Measurements from ENCODE around the gene ABHD17C. TPM values are rescaled to one million over a fixed set of nuclear protein-coding genes. Genes with fewer than 3 reads are reported as not detected.

ABHD17C gene
- total and polyA plus RNA-seq, 2 donors (not counting 3 experiments of a cell fraction or from before 2014, with no cell fraction given): 5.9 to 10.9 TPM

DNA sequence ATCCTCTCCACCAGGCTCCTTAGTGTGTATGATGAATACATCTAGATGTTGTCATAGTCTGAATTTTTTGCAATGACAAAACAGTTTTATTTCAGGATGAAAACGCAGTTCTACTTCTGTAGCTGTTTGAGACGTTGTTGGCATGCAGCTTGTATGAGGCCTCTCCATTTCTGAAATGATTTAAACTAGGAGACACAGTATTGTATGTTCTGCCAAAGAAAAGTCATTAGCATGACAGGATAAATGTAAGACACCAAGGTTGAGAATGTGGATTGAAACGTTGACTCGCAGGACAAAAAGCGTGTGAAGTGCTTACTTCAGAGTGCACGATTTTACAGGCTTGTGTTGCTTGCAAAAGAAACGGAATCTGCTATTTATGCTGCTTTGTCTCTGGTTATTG is 35.3 kb downstream of the ABHD17C start:
- no peaks in the 10 kb centered on the region for H4K20me1 ChIP-seq (replicated peaks; ENCODE audit: control insufficient read depth, extremely low read depth, insufficient read depth, low read length)
- intact Hi-C loops (cut with micrococcal nuclease): no loop called here
- H3K27me3 ChIP-seq (ENCODE audit: control insufficient read depth in 2 of 2, insufficient read depth in 2 of 2, low read length in 2 of 2): no peaks in the 10 kb centered on the region
- no peak overlapping the region for H3K4me2 ChIP-seq (ENCODE audit: insufficient read depth, low read length)
- no peak overlapping the region for H3K9ac ChIP-seq (replicated peaks; ENCODE audit: extremely low read depth, insufficient read depth, low read length)
- no peak for TF ChIP-seq POLR2AphosphoS5 (IDR thresholded peaks at IDR 0.05; ENCODE audit: insufficient read depth, low read depth, low read length)
- TF ChIP-seq FOS (IDR thresholded peaks at IDR 0.05; ENCODE audit: borderline replicate concordance, insufficient read depth, low read length): no peak
- no peak for TF ChIP-seq GATA2 (IDR thresholded peaks at IDR 0.05; ENCODE audit: insufficient read depth, insufficient read length, low read depth, low read length)
- TF ChIP-seq EZH2 (IDR thresholded peaks at IDR 0.05; ENCODE audit: borderline replicate concordance, low read depth, low read length, severe bottlenecking): no peak
- TF ChIP-seq, protein P1, sequence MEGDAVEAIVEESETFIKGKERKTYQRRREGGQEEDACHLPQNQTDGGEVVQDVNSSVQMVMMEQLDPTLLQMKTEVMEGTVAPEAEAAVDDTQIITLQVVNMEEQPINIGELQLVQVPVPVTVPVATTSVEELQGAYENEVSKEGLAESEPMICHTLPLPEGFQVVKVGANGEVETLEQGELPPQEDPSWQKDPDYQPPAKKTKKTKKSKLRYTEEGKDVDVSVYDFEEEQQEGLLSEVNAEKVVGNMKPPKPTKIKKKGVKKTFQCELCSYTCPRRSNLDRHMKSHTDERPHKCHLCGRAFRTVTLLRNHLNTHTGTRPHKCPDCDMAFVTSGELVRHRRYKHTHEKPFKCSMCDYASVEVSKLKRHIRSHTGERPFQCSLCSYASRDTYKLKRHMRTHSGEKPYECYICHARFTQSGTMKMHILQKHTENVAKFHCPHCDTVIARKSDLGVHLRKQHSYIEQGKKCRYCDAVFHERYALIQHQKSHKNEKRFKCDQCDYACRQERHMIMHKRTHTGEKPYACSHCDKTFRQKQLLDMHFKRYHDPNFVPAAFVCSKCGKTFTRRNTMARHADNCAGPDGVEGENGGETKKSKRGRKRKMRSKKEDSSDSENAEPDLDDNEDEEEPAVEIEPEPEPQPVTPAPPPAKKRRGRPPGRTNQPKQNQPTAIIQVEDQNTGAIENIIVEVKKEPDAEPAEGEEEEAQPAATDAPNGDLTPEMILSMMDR (IDR thresholded peaks at IDR 0.05; ENCODE audit: extremely low read depth in 1 of 2, insufficient read depth in 1 of 2, low read depth in 1 of 2, low read length in 2 of 2): no peak
- no peak for TF ChIP-seq POLR2A (IDR thresholded peaks at IDR 0.05; ENCODE audit: low read depth, low read length)
- no peak for TF ChIP-seq MYC (IDR thresholded peaks at IDR 0.05; ENCODE audit: low read depth, low read length)
- no peak for TF ChIP-seq JUN (IDR thresholded peaks at IDR 0.05; ENCODE audit: borderline replicate concordance, insufficient read depth, insufficient read length, low read depth)
- TF ChIP-seq, protein P2, sequence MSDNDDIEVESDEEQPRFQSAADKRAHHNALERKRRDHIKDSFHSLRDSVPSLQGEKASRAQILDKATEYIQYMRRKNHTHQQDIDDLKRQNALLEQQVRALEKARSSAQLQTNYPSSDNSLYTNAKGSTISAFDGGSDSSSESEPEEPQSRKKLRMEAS (IDR thresholded peaks at IDR 0.05; ENCODE audit: insufficient read depth, insufficient read length): no peak
- H3K9me3 ChIP-seq (replicated peaks; ENCODE audit: control insufficient read depth, insufficient read depth, low read length): no peaks in the 10 kb centered on the region
- no peaks in the 10 kb centered on the region for H3K36me3 ChIP-seq (ENCODE audit: control insufficient read depth in 2 of 2, extremely low read depth in 1 of 2, insufficient read depth in 2 of 2, low read length in 2 of 2)
- ChIA-PET CTCF (interaction anchor here (1.6 kb wide), 1 partner anchor 22 kb away, joined by 3 read pairs; no protein-coding TSS in a partner anchor), POLR2A (no interaction called here)
- no peaks in the 10 kb centered on the region for H3K9me1 ChIP-seq (replicated peaks; ENCODE audit: control insufficient read depth, extremely low read depth, insufficient read depth, low read length)
- no TSS peak for BruUV-seq (replicated peaks)
- dilution Hi-C loops (cut with MboI; ENCODE audit: extremely low pct_ligation_motif_present, low sequenced_read_pairs): no loop called here
- no peak overlapping the region for H3K27ac ChIP-seq (ENCODE audit: insufficient read depth, low read depth, low read length)
- no peaks in the 10 kb centered on the region for H3K4me1 ChIP-seq (ENCODE audit: control insufficient read depth, extremely low read depth, insufficient read depth, low read length)
- DNase-seq (ENCODE audit: low read depth, low spot score): no peak
- FAIRE-seq: no peak
- H3K4me3 ChIP-seq (replicated peaks in 1 of 3; ENCODE audit: insufficient read depth in 1 of 3, low read depth in 1 of 3, low read length in 3 of 3): no peak overlapping the region
- no peak overlapping the region for H2AFZ ChIP-seq (ENCODE audit: low read depth, low read length)
- H3K79me2 ChIP-seq (ENCODE audit: control insufficient read depth, insufficient read depth, low read length): peaks cover 22% of the 10 kb centered on the region

Data from endothelial cell of umbilical vein (primary cell).